ENCODE data around the gene SMAD1. TPM values are rescaled to one million over a fixed set of nuclear protein-coding genes. Genes with fewer than 3 reads are reported as not detected.
"Not testable (repeated sequence)": the region's sequence is repeated elsewhere in the genome, so short reads cannot be mapped to it uniquely, and the experiment has no call there.

The SMAD1 gene
- total RNA-seq, 1 donor from 2014 or later, result 26.3 TPM

- H3K36me3 Mint-ChIP-seq (ENCODE audit: insufficient read depth), result peaks cover 2% of the 10 kb centered on the region
- peaks cover 30% of the 10 kb centered on the region for H3K9me3 Mint-ChIP-seq (ENCODE audit: low read depth)
- DNase-seq (ENCODE audit: low spot score, unreplicated experiment), result no peak
- no peaks in the 10 kb centered on the region for H3K4me1 Mint-ChIP-seq (ENCODE audit: low read depth)
- no peak overlapping the region for H3K27ac Mint-ChIP-seq
- no peak for TF ChIP-seq CTCF (IDR thresholded peaks at IDR 0.05; ENCODE audit: unreplicated experiment)
- no peaks in the 10 kb centered on the region for H3K27me3 Mint-ChIP-seq
- no peak overlapping the region for H3K4me3 Mint-ChIP-seq (ENCODE audit: low read depth)
Observed at GRCh38 chr4:145567516-145567915, 85.9 kb downstream of the SMAD1 start.

- not testable (repeated sequence) for H3K36me3 Mint-ChIP-seq (ENCODE audit: insufficient read depth); H3K27me3 Mint-ChIP-seq; DNase-seq (ENCODE audit: low spot score, unreplicated experiment); H3K4me3 Mint-ChIP-seq (ENCODE audit: low read depth); H3K4me1 Mint-ChIP-seq (ENCODE audit: low read depth); H3K27ac Mint-ChIP-seq
- peaks cover 21% of the 10 kb centered on the region for H3K9me3 Mint-ChIP-seq (ENCODE audit: low read depth)
Observed at GRCh38 chr4:145574546-145574945, 92.9 kb downstream of the SMAD1 start.

DNA sequence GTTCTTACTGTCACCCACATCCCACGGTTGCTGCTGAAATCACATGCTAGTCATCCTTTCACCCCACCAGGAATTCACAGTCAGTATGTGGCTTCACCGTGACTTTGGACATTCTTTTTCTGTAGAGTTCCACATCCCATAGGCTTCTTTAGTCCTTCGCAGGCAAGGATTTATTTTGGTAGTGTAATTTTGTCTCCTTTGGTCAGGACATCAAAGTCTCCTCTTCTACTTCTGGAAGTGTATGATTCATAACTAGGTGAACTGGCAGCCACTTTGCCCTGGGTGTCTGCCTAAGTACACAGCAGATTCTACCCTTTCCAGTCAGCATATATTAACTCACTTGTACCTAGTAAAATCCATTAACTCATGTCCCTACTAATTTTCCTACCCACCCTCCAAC, 99.3 kb downstream of the SMAD1 start:
- TF ChIP-seq CTCF (IDR thresholded peaks at IDR 0.05; ENCODE audit: unreplicated experiment), result no peak
- no peak for DNase-seq (ENCODE audit: low spot score, unreplicated experiment)
- H3K36me3 Mint-ChIP-seq (ENCODE audit: insufficient read depth), result no peaks in the 10 kb centered on the region
- H3K4me3 Mint-ChIP-seq (ENCODE audit: low read depth), result no peak overlapping the region
- H3K9me3 Mint-ChIP-seq (ENCODE audit: low read depth), result no peaks in the 10 kb centered on the region
- H3K4me1 Mint-ChIP-seq (ENCODE audit: low read depth), result no peaks in the 10 kb centered on the region
- no peak overlapping the region for H3K27ac Mint-ChIP-seq
- peaks cover 3% of the 10 kb centered on the region for H3K27me3 Mint-ChIP-seq

DNA sequence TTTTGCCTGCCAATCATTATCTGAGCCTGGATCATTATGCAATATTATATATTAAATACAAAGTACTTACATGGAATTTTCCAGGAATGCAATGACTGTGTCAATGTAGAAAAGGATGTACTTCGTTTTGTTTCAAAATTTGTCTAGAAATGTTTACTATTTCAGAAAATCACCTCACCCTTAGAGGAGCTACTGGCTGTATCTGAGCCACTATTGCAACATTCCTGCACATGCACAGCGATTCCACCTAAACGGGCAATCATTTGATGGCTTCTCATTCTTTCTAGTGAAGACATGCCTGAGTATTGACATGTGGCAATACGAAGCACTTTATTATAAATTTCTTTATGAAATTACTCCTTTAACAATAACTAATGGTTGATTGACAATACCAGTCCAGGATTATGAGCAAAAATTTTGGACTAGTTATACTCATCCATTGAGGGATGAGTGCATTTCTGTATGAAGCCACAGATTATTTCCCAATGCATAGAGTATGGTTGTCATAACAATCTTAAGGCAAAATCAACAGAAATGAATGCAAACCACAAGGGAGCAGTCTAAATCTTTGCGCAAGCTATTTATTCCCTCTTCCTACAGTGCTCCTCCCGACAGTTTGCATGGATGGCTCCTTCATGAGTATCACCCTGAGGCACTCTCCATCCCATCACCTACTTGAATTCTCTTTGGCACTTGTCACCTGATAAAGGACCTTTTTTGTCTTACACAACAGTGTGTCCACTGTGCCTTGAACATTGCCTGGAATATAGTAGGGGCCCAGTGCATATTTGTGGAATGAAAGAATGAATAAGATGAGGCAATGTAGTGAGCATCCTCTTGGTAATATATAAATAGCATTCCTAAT, 101.8 kb downstream of the SMAD1 start:
- H3K9me3 Mint-ChIP-seq (ENCODE audit: low read depth), result no peaks in the 10 kb centered on the region
- TF ChIP-seq CTCF (IDR thresholded peaks at IDR 0.05; ENCODE audit: unreplicated experiment), result no peak
- H3K27ac Mint-ChIP-seq, result no peak overlapping the region
- no peak for DNase-seq (ENCODE audit: low spot score, unreplicated experiment)
- H3K4me1 Mint-ChIP-seq (ENCODE audit: low read depth), result no peaks in the 10 kb centered on the region
- no peak overlapping the region for H3K4me3 Mint-ChIP-seq (ENCODE audit: low read depth)
- H3K36me3 Mint-ChIP-seq (ENCODE audit: insufficient read depth), result no peaks in the 10 kb centered on the region
- H3K27me3 Mint-ChIP-seq, result peaks cover 3% of the 10 kb centered on the region

GRCh38 chr4:145587088-145587754, 105.6 kb downstream of the SMAD1 start:
- Mint-ChIP-seq H3K9me3 (ENCODE audit: low read depth) (peaks cover 6% of the 10 kb centered on the region), H3K4me3 (ENCODE audit: low read depth) (no peak overlapping the region), H3K27me3 (peaks cover 3% of the 10 kb centered on the region), H3K36me3 (ENCODE audit: insufficient read depth) (no peaks in the 10 kb centered on the region), H3K27ac (no peak overlapping the region), H3K4me1 (ENCODE audit: low read depth) (no peaks in the 10 kb centered on the region)
- TF ChIP-seq CTCF (IDR thresholded peaks at IDR 0.05; ENCODE audit: unreplicated experiment), result no peak
- DNase-seq (ENCODE audit: low spot score, unreplicated experiment), result no peak

DNA sequence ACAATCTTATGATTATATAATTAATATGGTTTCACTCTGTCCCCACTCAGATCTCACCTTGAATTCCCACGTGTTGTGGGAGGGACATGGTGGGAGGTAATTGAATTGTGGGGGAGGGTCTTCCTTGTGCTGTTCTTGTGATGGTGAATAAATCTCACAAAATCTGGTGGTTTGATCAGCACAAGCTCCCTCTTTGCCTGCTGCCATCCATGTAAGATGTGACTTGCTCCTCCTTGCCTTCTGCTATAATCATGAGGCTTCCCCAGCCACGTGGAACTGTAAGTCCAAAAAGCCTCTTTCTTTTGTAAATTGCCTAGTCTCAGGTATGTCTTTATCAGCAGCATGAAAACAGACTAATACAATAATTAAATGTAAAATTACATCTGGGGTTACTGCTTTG, 107.7 kb downstream of the SMAD1 start:
- H3K27ac Mint-ChIP-seq; H3K4me3 Mint-ChIP-seq (ENCODE audit: low read depth); H3K36me3 Mint-ChIP-seq (ENCODE audit: insufficient read depth); H3K27me3 Mint-ChIP-seq; H3K4me1 Mint-ChIP-seq (ENCODE audit: low read depth); DNase-seq (ENCODE audit: low spot score, unreplicated experiment): not testable (repeated sequence)
- H3K9me3 Mint-ChIP-seq (ENCODE audit: low read depth), result peaks cover 11% of the 10 kb centered on the region

Data from progenitor cell of endocrine pancreas (in vitro differentiated cells).